Stimulated activated CD4-positive, alpha-beta T cell treated with anti-CD3 and anti-CD28 coated beads, Interleukin-15, amount 100 ng/mL, for 24 hours (primary cell): ENCODE measurements around the gene OR52A1.
"Not testable (repeated sequence)": the region's sequence is repeated elsewhere in the genome, so short reads cannot be mapped to it uniquely, and the experiment has no call there.

Source experiments
- DNase-seq: peaks from one replicate; pipeline ENCODE4 v3.0.0-alpha.2; 2020

Gene OR52A1

GRCh38 chr11:5154657-5155056, at the start of gene OR52A1:
OR52A1 (minus strand) TSS chr11:5154757; CDS start chr11:5152369, 2,388 bp downstream.
- DNase-seq = no peak

- no peak for DNase-seq
Observed at GRCh38 chr11:5203366-5203765, 48.8 kb upstream of the OR52A1 start.

- no peak for DNase-seq
Observed at GRCh38 chr11:5200582-5200981, 46.0 kb upstream of the OR52A1 start, which contains the start of gene OR51V1. OR51V1 (minus strand) TSS chr11:5200682; CDS start chr11:5200682, 0 bp downstream.

GRCh38 chr11:5198285-5198684, 43.7 kb upstream of the OR52A1 start:
- DNase-seq = no peak

GRCh38 chr11:5197536-5197935, 43.0 kb upstream of the OR52A1 start:
- no peak for DNase-seq

GRCh38 chr11:5196731-5197130, 42.2 kb upstream of the OR52A1 start:
- no peak for DNase-seq

GRCh38 chr11:5196067-5196466, 41.5 kb upstream of the OR52A1 start:
- no peak for DNase-seq

- DNase-seq = no peak
Observed at GRCh38 chr11:5192738-5193137, 38.2 kb upstream of the OR52A1 start.

- DNase-seq = no peak
Observed at GRCh38 chr11:5188201-5188600, 33.6 kb upstream of the OR52A1 start.

- no peak for DNase-seq
Observed at GRCh38 chr11:5178046-5178837, 23.7 kb upstream of the OR52A1 start.

GRCh38 chr11:5174934-5175333, 20.4 kb upstream of the OR52A1 start:
- no peak for DNase-seq

GRCh38 chr11:5171856-5172255, 17.3 kb upstream of the OR52A1 start:
- DNase-seq = no peak

GRCh38 chr11:5165898-5166297, 11.3 kb upstream of the OR52A1 start:
- DNase-seq = not testable (repeated sequence)

- DNase-seq = not testable (repeated sequence)
Observed at GRCh38 chr11:5164807-5165206, 10.2 kb upstream of the OR52A1 start.

GRCh38 chr11:5161045-5161444, 6.5 kb upstream of the OR52A1 start:
- not testable (repeated sequence) for DNase-seq

GRCh38 chr11:5160217-5160616, 5.7 kb upstream of the OR52A1 start:
- not testable (repeated sequence) for DNase-seq

- DNase-seq = no peak
Observed at GRCh38 chr11:5159806-5160205, 5.2 kb upstream of the OR52A1 start.

GRCh38 chr11:5153574-5154431, 754 bp downstream of the OR52A1 start:
- DNase-seq = no peak

GRCh38 chr11:5151713-5152153, 2.8 kb downstream of the OR52A1 start:
- no peak for DNase-seq

- not testable (repeated sequence) for DNase-seq
Observed at GRCh38 chr11:5144206-5144605, 10.4 kb downstream of the OR52A1 start.

- DNase-seq = no peak
Observed at GRCh38 chr11:5137996-5138395, 16.6 kb downstream of the OR52A1 start, which contains the start of gene OR52A5. OR52A5 (minus strand) TSS chr11:5138356; CDS start chr11:5132642, 5,714 bp downstream.

- DNase-seq = no peak
Observed at GRCh38 chr11:5137014-5137413, 17.5 kb downstream of the OR52A1 start.

- no peak for DNase-seq
Observed at GRCh38 chr11:5136261-5136660, 18.3 kb downstream of the OR52A1 start.
